Measurements from ENCODE around the gene NEBL.

The NEBL gene

GRCh38 chr10:20863008-20863407, 34.1 kb downstream of the NEBL start:
- no peak for DNase-seq

DNA sequence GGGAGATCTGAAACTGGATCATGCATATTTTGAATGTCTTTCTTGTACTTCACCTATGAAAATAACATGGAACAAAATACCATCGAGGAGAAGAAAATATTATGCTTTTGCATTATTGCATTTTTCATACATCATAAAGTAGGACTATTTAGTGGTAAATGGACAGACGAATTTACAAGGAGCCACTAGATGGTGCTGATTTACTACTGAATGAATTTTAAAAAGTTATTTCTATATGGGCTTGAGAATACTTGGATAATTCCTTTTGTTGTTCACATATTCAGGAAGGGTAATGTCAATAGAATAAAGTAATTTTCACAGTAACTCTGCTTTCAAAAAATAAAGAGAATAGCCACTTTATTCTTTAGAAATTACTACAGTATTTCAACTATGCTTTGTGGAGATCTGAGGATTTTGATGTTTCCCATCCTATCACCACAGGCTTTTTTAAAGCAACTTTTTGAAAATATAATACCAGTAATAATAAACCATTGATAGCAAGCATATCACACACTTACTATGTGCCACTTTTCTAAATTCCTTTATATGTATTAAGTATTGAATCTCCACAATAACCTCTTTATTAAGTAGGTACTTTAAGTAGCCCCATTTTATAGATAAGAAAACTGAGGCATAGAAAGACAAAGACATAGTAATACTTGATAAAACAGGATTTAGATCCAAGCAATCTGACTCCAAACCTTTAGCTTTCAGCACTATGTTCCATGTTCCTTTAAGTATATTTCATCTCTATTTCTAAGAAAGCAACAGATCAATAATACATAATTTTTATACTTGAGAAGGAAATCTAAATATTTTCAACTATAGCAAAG, 38.6 kb downstream of the NEBL start:
- peak; percentile 23 for DNase-seq

DNA sequence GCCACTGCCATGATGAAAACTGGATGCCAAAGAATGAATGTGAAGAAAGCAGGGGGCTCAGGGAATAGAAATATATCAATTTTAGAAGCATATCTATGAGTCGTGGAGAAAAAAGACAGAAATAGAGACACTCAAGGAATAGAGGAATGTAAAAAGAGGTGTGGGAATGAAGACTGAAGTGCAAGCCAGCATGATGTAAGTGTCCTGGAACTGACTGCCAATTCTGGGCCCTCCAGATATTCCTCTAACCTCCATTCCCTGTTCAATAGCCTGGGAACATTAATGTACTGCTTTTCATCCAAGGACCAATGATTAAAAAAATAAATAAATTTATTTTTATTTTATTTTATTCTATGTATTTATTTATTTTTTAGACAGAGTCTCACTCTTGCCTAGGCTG, 40.6 kb downstream of the NEBL start:
- DNase-seq = peak; percentile 2

GRCh38 chr10:20855398-20856038, 41.6 kb downstream of the NEBL start:
- DNase-seq = peak; percentile 39

DNA sequence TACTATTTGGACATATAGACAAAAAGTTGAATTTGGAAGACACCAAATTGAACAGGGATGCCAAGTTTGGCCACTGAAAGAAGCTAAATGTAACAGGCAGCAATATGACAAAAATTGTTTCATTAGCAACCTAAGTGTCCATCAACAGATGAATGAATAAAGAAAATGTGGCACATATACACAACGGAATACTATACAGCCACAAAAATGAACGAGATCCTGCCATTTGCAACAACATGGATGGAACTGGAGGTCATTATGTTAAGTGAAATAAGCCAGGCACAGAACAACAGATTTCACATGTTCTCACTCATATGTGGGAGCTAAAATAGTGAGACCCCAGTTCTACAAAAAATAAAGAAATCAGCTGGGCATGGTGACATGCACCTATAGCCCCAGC, 43.8 kb downstream of the NEBL start:
- DNase-seq = no peak

DNA sequence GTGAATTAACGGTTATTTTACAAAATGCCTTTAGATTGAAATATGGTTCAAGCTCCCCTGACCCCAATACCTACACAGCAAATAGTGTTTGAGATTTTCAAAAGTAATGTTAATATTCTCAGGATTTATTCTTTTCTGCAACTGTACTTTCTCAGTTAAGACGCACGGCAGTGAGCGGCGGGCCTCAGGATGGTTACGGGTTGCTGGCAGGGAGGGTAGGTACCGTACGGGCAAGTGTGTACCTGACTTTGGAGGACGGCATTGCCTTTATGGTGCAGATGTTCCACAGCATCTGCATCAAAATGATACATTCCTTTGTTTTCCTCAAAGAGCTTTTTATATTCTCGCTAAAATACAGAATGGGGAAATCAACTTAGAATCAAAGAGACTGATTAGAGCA, 44.8 kb downstream of the NEBL start:
- DNase-seq = no peak

- DNase-seq = no peak
Measured at GRCh38 chr10:20847512-20847911, 49.6 kb downstream of the NEBL start.

GRCh38 chr10:20846263-20846662, 50.8 kb downstream of the NEBL start:
- no peak for DNase-seq

DNA sequence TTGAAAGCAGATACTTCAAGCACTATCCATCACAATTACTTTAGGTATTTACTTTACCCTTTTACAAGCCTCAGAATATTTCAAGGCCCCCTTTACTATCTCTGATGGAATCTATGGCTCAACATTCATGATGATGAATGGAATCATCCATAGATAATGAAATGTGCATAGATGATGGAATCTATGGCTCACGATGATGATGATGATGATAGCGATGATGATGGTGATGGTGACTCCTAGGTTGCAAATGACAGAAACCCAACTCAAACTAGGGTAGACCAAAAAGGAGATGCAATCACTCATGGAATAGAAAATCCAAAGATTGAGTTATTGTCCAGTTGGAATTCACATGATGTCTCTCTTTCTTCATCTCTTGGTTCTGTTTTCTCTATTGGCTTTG, 55.7 kb downstream of the NEBL start:
- DNase-seq = no peak

DNA sequence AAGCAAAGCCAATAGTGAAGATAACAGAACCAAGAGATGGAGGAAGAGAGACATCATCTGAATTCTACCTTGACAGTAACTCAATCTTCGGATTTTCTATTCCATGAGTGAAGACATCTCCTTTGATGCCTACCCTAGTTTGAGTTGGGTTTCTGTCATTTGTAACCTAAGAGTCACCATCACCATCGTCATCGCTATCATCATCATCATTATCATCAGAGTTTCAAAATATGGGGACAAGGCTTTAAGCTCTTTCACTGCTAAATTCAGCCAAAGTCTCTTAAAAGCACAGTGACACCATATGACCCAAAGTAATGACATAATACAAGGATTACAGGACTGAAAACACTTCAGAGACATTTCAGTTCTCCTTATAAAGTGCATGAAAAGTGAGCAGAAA, 57.2 kb downstream of the NEBL start:
- no peak for DNase-seq

- peak; percentile 27 for DNase-seq
Measured at GRCh38 chr10:20839141-20839540, 58.0 kb downstream of the NEBL start.

GRCh38 chr10:20836401-20836800, 60.7 kb downstream of the NEBL start:
- no peak for DNase-seq

- no peak for DNase-seq
Measured at GRCh38 chr10:20835335-20835734, 61.8 kb downstream of the NEBL start.

GRCh38 chr10:20834825-20835224, 62.3 kb downstream of the NEBL start:
- no peak for DNase-seq

DNA sequence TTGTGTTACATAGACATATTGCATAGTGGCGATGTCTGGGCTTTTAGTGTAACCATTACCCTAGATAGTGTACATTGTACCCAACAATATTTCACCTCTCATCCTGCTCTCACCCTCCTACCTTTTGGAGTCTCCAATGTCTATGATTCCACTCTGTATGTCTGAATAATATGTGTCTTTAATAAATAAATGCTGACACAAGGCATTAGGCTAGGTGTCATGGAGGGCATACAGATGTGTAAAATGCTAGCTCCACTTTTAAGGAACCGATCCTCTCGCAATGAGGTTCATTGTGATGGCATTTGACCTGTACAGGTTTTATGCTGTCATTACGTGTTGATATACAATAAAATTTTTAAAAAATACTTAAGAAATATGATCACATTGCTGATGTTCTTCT, 74.3 kb downstream of the NEBL start:
- no peak for DNase-seq

- DNase-seq = peak; percentile 12
Measured at GRCh38 chr10:20817646-20818045, 79.5 kb downstream of the NEBL start.

GRCh38 chr10:20817116-20817515, 80.0 kb downstream of the NEBL start:
- no peak for DNase-seq

GRCh38 chr10:20814116-20814515, 83.0 kb downstream of the NEBL start:
- DNase-seq = no peak

- peak; percentile 2 for DNase-seq
Measured at GRCh38 chr10:20811131-20811530, 86.0 kb downstream of the NEBL start.

DNA sequence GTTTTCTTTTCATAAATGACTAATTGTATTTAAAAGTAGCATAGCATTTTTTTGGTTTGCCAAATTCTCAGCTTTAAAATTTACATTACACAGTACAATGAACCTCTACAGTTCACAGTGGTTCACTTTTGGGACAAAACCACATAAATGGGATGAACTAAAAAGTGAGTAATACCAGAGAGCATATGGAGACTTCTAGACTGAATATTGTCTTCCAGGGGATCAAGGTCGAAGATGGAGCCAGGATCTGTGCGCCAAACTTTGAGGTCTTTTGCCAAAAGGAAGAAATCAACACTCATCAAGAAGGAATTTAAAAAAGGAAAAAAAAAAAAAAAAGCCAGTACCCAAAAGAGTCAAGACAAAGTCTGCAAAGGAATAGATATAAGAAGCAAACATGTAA, 87.5 kb downstream of the NEBL start:
- peak; percentile 49 for DNase-seq

- no peak for DNase-seq
Measured at GRCh38 chr10:20806487-20806886, 90.6 kb downstream of the NEBL start.

DNA sequence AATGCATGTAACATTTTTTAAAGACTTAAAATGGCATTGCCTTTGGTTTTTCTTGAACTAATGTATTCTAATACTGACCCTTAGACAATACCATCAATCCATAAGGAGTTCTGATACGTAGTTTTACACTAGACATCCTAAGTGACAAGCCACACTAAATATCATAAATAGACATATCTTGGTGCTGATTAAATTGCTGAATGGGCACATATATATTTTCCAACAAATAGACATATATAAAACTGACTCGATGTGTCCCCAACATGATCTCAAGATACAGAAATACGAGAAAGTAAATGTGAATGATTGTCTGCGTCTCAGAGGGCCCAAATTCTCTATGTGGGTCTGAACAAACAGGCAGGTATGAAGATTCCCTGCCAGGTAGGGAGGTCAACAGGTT, 99.8 kb downstream of the NEBL start:
- no peak for DNase-seq

DNA sequence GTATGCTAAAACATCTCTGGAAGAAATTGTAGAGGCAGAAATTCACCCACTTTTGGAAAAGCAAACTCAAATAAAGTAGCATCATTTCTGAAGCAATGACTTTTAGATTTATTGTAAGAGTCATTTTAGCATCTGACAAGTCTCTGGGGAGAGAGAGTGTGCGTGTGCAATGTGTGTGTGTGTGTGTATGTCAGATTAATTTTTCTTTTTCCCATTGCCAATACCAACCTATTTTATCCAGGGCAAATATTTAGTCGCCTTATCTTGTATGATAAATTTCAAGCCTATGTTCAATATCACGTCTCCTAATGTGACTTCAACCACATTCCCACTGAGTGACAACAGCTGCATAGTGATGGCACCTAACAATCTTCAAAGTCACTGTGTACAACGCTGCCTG, 101.7 kb downstream of the NEBL start:
- no peak for DNase-seq

DNA sequence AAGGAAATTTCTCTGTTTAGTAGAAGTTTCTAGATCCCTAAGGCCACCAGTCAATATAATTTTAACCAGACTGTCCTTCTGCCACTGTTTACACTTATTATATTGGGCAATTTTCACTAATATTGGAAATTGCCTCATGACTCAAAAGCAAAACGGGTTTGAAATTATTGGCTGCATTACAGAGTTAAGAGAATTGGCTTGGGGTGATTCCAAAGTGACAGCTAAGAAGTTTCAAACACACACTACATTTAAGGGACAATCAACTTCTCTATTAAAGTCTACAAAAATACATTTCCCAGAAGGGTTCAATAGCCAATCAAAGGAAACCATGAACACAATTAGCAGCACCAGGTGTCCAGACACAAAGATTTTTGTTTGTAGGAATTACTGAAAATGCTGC, 111.9 kb downstream of the NEBL start:
- DNase-seq = no peak
